ENCODE measurements around the gene CRYM.
A peak's percentile ranks its signal among the peaks of the same experiment; 100 is the strongest.
"Not testable (repeated sequence)": the region's sequence is repeated elsewhere in the genome, so short reads cannot be mapped to it uniquely, and the experiment has no call there.

The CRYM gene

DNA sequence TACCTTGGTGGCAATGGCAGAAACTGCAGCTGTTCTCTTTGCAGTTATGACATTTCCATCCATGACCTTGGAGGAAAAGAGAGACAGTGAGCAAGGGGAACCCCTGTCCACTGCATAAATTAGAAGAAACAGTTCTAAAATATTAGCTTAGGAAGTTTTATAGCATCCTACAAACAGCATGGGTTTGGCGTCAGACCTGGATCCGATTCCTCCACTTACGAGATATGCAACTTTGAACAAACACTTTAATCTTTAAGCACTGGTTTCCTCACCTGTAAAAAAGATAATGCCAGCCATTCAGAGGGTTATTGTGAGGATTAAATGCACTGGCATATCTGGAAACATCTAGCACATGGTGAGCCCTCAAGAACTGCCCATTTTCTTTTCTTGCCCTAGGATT is 2.6 kb downstream of the CRYM start:
- peak; percentile 90 for DNase-seq (ENCODE audit: low read depth)
- no peak for TF ChIP-seq CTCF (IDR thresholded peaks at IDR 0.05; ENCODE audit: control insufficient read depth, extremely low read depth, insufficient read depth)
- H3K4me3 ChIP-seq (ENCODE audit: low read depth, low read length), result no peak overlapping the region

GRCh38 chr16:21274172-21274726 is 3.8 kb downstream of the CRYM start:
- no peak for DNase-seq (ENCODE audit: low read depth)
- H3K4me3 ChIP-seq (ENCODE audit: low read depth, low read length), result no peak overlapping the region

DNA sequence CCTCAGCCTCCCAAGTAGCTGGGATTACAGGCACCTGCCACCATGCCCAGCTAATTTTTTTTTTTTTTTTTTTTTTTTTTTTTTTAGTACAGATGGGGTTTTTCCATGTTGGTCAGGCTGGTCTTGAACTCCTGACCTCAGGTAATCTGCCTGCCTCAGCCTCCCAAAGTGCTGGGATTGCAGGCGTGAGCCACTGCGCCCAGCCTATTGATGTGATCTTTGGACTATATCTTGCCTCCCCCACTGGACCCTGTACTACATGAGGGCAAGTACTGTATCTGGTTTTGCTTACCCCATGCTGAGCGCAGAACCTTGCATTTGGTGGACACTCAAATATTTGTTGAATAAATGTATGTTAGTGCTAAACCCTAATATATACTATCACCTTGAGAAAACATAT is 5.3 kb downstream of the CRYM start:
- not testable (repeated sequence) for DNase-seq (ENCODE audit: low read depth); H3K4me3 ChIP-seq (ENCODE audit: low read depth, low read length)

More at GRCh38 chr16:21274172-21274726, 3.8 kb downstream of the CRYM start:
- no peak for TF ChIP-seq CTCF (IDR thresholded peaks at IDR 0.05; ENCODE audit: control insufficient read depth, extremely low read depth, insufficient read depth)

- DNase-seq (ENCODE audit: low read depth), result no peak
- H3K4me3 ChIP-seq (ENCODE audit: low read depth, low read length), result no peak overlapping the region
- TF ChIP-seq CTCF (IDR thresholded peaks at IDR 0.05; ENCODE audit: control insufficient read depth, extremely low read depth, insufficient read depth), result no peak
Observed at GRCh38 chr16:21272253-21272652, 5.8 kb downstream of the CRYM start.

- no peak for TF ChIP-seq CTCF (IDR thresholded peaks at IDR 0.05; ENCODE audit: control insufficient read depth, extremely low read depth, insufficient read depth)
- no peak for DNase-seq (ENCODE audit: low read depth)
- no peak overlapping the region for H3K4me3 ChIP-seq (ENCODE audit: low read depth, low read length)
Observed at GRCh38 chr16:21268236-21268635, 9.9 kb downstream of the CRYM start.

DNA sequence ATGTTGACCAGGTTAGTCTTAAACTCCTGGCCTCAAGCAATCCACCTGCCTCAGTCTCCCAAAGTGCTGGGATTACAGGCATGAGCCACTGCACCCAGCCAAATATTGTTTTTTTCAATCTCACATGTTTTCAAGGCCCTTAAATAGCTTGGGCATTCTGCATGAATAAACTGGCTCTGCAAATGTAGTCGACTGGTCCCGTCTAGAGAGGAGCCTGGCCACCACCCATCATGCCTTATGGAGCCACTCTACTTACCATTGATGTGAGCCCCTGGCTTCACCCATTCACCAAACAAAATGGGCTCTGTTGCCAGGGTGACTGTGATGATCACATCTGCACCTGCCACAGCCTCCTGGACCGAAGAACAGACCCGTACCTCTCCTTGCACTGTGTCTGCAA is 10.8 kb downstream of the CRYM start:
- TF ChIP-seq CTCF (IDR thresholded peaks at IDR 0.05; ENCODE audit: control insufficient read depth, extremely low read depth, insufficient read depth), result no peak
- H3K4me3 ChIP-seq (ENCODE audit: low read depth, low read length), result no peak overlapping the region
- DNase-seq (ENCODE audit: low read depth), result no peak

GRCh38 chr16:21265104-21265837 is 12.8 kb downstream of the CRYM start:
- TF ChIP-seq CTCF (IDR thresholded peaks at IDR 0.05; ENCODE audit: control insufficient read depth, extremely low read depth, insufficient read depth), result no peak
- no peak for DNase-seq (ENCODE audit: low read depth)
- no peak overlapping the region for H3K4me3 ChIP-seq (ENCODE audit: low read depth, low read length)

Data from LNCaP clone FGC (cell line).